HG03097 (cell line): ENCODE measurements around the gene CFAP46.

ENCODE experiments used
- ATAC-seq: cut with Tn5 transposase; IDR thresholded peaks from one replicate; pipeline ENCODE4 v1.9.1; 2021; ENCODE audit not compliant: unreplicated experiment, low FRiP score

Gene CFAP46

DNA sequence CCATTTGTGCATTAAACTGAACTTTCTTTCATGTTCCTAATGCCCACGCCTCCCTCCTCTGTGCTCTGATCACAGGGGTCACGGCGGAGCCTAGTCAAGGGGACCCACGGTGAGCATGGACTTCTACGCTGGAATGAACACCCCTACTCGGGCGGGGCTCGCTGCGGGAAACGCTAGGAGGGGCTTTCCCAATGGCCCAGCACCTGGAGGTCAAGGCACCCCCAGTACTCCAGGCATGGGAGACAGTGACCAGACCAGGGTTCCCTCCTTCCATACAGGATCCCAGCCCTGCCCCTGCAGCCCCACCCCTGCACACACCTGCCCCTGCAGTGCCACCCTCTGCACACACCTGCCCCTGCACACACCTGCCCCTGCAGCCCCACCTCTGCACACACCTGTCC lies 129.4 kb downstream of the CFAP46 start:
- ATAC-seq, result no peak

DNA sequence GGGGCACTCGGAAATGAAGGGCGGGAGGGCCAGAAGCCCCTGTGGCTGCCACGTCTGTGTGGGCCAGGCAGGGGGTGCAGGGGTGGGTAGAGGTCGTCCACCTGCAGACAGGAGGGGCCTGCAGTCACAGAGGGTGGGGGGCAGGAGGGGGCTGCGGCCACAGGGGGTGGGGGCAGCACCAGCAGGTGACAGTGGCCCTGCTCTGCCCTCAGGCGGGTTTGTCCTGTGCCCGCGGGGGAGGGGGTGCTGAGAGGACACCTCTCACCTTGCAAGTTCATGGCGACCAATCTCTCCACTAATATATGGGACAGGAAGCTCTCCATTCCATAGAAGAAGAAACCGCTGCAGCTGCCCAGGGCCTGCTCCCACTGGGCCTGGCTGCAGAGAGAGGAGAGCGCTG lies 129.8 kb downstream of the CFAP46 start:
- ATAC-seq, result no peak

DNA sequence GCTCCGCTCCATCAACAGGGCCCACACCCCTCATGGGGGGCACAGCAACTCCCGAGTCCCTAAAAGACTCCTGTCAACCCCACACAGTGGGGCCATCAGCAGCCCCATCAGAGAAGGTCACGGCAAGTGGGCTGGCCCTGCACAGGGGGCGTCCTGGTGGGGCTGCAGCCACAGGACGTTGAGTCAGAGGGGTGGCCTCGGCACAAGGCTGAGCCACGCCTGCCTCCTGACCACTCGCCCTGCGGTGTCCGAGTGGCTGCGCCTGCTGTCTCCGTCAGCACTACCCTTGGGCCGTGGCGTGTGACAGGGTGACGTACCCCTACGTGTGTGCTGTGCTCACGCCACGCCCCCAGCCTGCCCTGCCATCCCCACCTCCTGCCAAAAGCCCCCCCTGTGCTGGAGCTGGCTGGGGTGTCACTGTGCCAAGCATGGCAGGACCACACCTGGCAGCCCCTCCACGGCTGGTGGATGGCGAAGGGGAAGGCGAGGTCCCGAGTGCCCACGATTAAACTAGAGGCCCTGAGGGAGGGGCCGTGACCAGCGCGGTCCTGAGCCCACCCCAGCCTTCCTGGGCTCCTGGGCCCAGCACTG lies 130.4 kb downstream of the CFAP46 start:
- no peak for ATAC-seq

DNA sequence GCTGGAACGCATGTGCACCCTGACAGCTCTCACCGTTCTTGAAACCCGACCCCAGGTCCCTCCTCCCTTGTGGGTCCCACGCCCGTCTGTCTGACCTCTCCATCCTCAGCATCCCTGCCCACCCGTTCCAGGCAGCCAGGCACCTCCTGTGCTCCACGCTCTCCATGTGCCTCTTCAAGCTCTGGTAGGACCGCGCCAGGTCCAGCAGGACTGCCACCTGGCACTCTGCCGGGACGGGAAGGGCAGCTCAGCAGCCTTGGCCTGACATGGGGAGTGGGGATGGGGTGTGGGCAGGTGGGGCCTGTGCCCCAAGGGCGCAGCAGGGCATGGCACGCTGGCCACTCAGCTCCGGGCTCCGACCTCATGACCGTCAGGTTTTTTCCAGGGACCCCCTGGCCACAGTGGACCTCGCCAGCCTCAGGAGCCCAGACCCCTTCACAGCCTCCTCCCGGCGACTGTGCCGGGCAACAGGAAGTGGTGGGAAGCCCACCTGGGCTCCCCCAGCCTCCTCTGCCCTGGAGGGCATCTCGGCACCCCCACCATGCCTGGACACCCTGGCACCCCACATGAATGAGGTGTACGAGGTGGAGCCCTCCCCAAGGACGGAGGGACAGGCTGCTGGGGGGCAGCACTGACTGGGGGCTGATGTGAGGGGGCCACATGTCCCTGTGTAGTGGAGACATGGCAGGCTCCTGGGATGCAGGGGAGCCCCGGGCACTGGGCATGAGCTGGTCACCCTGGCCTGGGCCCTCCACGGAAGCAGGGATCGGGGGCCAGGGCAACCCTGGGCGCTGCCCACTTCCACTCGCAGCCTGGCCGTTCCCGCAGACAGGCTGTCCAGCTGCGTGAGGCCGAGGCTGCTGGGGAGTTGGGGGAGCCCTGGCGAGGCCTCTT lies 131.3 kb downstream of the CFAP46 start:
- no peak for ATAC-seq

DNA sequence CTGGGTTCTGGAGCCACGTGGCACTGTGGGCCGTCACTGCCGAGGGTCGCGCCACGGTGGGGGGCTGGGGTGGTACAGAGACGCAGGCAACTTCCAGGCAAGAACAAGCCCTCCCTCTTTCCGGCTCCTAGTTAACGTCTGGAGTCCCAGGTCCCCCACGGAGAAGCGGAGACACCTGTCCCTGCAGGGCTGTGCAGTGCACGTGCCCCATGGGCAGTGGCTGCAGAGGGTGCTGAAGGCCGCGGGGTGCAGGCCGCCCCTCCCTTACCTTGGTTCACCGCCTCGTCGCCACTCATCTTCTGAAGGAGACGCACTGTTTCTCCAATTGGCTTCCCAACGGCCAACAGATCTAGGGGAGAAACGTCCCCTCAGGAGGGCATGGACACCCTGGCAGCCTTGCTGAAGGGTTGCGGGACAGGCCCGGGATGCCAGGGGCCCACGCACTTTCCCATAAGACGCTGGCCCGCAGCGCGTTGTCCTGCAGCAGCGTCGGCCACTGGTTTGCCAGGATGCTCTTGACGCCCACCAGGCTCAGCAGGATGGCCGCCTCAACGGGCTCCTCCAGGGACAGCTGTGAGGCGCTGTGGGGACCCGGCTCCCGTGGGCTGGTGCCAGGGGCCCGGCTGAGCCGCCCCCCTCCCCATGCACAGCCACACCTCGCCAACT lies 132.1 kb downstream of the CFAP46 start:
- ATAC-seq, result no peak

DNA sequence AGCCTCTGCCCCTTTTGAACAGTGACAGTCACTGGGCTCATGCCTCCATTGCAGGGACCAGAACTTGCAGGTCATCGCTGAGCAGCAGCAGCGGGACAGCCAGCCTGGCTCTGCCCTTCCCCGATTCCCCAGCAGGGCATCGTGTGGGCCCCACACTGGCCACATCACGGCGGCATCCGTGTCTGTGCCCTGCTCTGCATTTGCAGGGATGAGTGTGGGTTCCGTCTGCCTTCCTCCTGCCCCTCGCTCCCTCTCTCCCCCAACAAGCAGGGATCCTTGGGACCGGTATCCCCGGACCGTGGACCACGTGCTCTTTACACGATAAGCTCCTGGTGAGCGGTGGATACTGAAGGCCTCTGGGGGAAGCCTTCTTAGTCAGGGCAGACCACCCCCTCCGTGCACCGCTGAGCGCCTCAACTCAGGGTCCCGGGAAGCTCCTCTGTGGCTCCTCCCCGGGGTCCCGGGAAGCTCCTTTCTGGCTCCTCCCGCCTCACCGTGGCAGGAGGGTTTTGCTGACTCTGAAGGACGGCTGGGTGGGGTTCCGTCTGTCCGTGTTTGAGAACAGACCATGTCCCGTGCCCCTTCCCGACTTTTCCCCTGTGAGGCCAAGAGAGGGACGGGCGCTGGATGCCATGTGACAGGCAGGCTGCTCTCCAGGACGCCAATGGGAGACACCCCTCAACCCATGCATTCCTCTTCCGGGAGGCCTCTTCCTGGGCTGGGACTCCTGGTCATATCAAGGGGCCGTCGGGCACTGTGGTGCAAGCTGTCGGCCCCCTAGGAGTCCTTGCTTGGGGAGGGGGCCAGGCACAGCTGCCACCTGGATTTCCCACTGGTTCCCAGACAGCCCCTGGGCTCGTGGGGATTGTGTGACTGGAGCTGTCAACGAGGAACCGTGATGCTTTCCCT lies 132.9 kb downstream of the CFAP46 start:
- ATAC-seq, result no peak

DNA sequence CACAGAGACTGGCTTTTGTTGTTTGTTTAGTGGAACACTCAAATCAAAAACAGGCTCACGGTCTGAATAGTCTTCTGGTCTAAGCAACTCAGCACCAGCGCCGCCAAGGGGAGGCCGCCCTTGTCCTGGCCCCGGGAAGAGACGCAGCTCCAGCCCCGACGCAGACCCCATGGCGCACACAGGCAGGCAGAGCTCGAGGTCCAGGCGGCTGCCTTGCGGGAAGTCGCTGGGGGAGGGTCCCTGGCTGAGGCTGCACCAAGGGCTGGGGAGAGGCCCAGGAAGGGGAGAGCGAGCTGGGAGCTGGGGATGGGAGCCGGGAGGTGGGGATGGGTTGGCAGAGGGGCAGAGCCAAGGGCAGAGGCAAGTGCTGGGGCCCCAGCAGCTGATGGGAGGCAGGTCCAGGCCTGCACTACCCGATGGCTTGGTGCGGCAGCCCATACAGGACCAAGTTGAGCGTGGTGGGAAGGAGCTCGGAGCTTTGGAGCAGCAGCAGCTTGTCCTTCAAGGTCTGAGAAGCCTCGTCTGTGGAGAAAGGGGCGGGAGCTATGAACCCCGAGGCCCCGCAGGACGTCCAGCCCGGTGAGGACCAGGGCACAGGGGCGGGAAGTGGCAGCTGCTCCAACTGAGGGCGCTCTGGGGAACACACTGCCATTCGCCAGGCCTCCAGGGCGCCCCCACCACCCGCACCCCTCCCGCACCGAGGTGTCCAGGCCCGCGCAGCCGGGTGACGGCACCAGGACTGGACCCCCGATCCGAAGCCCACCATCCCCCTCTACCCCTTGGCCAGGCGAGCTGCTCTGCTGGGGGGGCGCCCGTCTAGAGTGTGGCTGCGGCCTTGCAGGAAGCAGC lies 133.8 kb downstream of the CFAP46 start:
- ATAC-seq, result no peak

DNA sequence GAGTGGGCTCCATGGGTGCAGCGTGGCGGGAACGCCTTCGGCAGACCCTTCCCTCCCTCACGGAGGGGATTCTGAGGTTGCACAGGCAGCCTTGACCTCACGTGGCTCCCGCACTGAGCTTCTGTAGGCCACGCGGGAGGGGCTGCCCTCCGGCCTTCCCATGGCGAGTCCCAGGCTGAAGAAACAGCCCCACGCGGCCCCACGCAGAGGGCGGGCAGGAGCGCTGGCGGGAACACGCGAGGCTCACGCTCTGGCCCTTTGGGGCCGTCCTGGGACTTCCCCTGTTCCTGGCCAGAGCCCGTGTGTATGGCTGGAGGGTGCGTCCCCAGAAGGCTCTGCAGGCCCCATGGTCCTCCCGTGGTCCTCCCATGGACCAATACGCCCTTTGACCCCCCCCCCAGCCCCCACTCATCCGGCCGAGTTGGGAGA lies 134.7 kb downstream of the CFAP46 start:
- ATAC-seq, result no peak

DNA sequence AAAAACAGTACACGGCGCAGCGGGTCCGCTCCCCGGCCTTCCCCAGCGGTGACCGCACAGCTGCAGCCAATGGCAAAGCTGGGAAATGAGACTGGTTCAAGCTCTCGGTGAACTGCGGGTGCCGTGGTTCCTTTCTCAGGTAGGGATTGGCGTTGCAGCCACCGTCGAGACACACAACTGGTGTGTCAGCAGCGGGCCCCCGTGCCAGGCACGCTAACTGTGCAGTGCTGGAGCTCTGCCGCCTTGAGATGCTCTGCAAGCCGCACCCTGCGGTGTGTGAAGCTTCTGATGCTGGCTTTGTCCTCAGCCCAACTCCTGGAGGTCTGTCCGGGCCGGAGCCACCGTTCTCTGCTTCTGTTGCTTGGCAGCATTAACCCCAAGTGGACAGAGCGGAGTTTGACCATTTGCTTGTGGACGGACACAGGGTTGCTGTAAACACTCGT lies 135.8 kb downstream of the CFAP46 start:
- ATAC-seq, result no peak

DNA sequence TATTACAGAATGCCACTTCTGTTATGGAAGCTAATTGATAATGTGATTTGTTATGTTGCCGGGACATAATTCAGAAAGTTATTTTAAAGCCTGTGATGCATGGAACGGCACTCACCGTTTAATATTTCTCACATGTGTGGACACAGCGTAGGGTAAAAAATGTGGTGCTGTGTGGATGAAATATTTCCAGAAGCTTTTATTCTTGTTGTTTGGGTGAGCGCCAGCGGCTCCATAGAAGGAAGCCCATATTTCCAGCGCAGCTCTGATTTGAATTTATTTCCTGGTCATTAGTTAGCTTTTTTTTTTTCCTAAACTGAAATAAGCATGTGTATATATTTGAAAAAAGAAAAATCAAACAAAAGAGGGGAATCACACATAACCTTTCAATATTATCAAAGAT lies 136.3 kb downstream of the CFAP46 start:
- ATAC-seq, result no peak

DNA sequence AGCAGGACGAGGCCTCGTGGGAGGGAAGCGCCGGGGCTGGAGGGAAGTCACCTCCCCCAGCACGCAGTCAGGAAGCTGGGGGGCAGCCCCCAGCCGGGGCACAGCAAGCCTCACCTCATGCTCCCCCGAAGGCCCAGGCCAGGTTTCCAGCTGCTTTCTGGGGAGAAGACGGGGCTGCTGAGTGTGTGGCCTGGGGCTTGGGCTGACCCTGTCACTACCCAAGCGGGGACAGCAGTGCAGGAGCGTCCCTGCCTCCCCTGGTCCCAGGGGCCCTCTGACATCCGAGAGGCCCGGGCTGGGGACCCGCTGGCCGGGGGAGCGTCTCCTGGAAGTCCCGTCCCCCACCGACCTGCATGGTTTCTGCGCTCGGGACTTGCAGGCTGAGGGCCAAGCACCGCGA lies 136.8 kb downstream of the CFAP46 start:
- ATAC-seq, result no peak

DNA sequence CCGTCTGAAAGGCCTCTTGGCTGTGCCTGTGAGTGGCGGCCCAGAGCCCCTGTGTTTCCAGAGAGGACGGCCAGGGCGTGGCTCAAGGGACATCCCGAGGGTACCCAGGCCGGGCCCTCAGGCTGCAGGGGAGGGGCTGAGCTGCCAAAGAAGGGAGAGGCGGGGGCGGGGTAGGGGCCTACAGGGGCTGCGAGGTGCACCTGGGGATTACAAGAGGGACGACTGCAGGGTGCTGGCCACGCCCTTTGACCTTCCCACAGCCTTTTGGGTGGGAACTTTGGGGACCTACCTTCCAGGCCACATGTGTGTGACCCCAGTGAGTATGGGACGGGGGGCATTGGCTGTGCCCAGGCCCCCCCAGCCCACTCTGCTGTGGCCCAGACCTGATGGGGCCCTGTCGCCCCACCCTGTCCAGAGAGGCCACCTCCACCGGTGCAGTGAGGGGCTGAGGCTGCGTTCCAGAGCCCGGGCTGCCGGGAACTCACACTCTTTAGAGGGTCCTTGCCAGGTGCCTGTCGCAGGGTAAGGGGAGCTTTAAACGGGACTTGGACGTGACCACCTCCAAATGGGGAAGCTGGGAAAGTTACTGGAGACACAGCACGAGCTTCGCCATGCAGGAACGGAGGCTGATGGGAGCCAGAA lies 137.5 kb downstream of the CFAP46 start:
- ATAC-seq, result no peak

DNA sequence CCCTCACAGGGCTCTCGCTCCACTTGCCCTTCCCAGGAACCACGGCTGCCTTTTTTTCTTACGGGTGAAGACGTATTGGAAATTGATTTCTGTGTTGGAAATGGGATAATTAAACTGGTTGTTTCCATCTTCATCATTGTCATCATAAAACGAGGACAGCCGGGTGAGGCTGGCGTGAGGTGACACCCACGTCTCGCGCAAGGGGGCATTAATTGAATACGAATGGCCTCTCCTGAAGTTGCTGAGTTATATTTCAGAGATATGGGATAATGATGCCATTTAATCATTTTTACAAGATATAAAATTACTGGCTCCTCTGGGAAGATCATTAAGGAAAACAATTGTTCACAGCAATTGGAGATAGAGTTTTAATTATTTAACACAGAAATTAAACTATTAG lies 138.1 kb downstream of the CFAP46 start:
- ATAC-seq, result no peak

DNA sequence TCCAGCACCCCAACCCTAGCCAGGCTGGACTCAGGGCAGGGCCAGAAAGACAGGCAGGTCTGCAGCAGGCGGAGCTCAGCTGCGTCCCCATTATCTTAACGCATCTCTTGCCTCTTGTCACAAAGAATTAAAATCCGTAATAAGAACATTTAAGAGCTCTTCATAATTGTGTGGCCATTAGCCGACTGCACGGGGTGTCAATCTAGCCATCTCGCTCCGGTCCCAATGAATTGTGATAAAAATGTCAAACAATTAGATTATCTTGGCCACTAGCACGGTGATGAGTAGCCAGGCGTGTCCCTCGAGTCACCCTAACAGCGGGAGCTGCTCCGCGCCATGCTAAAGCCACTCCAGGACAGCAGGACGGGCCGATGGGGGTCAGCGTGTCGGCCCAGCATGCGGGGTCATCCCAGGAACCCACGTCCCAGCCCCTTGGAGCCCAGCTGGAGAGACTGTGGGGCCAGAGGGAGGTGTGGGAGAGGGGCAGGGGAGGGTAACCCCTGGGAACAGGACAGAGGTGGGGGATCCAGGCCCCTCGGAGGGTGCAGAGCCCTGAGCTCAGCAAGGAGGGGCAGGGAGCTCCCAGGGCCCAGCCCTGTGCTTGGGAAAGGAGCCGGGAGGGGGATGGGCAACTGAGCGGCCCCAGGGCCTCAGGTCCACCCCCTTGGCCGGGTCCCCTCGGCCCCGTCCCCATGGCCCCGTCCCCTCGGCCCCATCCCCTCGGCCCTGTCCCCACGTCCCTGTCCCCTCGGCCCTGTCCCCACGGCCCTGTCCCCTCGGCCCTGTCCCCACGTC lies 138.8 kb downstream of the CFAP46 start:
- no peak for ATAC-seq

DNA sequence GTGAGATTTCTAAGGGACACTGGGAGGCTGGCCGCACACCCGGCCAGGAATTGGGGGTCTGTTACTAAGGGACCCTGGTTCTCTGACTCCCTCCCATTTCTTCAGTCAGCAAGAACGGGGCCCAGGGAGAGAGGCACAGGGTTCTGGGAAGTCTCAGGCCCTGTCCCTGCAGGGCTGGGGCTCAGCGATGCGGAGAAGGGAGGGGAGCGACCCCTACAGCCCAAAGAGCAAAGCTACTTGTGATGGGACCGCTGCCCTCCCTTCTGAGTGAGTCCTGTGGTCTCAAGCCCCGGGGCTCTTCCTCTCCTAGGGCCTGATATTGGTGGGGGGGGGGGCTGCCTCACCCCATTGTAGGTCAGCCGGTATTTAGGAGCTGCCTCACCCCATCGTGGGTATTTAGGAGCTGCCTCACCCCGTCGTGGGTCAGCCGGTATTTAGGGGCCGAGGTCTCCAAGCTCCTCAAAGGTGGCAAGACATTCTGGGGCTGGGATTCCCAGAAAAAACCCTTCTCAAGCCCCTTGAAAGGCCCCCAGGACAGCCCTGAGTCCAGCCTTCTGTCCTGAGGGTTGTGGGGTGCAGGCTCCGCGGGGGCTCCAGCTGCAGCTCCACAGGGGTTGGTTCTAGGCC lies 139.6 kb downstream of the CFAP46 start:
- no peak for ATAC-seq

DNA sequence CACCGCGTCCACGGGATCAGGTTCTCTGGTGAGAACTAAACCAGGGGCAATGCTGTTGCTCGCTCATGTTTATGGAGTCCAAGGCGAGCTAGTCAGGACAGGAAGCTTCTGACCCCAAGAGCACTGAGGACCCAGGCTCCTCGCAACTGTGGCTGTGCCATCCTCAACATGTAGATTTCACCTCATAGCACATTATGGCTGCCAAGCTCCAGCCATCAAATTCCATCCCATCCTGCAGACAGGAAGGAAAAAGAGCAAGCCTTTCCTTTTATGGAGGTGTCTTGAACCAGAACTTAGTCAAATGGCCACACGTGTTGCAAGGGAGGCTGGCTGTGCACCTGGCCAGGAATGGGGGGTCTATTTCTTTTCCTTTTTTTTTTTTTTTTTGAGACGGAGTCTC lies 140.3 kb downstream of the CFAP46 start:
- ATAC-seq, result no peak

DNA sequence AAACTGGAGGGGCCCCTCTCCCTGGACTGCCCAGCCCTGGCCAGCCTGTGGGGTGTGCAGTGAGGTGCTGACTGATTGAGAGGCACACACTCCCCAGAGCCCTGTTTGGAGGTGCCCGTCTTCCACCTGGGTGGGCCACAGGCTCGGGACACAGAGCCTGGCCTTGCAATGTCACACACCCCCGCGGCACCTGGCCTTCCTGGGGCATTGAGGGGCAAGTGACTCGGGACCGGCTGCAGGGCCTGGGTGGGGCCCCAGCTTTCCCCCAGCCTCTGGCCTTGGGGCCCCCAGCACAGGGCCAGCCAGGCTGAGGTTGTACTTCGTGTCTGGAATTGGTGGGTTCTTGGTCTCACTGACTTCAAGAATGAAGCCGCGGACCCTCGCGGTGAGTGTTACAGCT lies 142.5 kb downstream of the CFAP46 start:
- no peak for ATAC-seq

DNA sequence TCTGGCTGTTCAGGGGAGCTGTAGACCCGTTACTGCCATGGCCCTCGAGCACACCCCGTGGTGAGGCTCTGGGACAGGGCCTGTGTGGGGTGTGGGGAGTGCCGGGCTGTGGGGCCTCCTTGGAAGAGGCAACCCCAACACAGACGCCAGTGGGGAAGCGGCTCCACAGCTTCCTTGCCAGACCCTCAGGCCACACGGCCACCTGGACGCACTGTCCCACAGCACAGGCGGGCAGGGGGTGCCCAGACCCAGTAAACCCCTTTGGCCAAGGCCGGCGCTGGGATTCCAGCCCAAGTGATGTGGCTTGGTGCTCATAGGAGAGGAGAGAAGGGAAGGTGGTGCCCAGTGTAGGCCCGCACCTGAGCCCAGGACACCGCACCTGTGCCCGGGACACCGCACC lies 143.5 kb downstream of the CFAP46 start:
- no peak for ATAC-seq
